Pancreas (tissue), 10 donors: ENCODE measurements around the gene PALLD. TPM values are rescaled to one million over a fixed set of nuclear protein-coding genes. Genes with fewer than 3 reads are reported as not detected.

Experiments
- ATAC-seq, 4 donors: fragments of 200-7000 bp; cut with Tn5 transposase; one replicate each; pipeline versions ENCODE4 v1.8.0 to v1.9.1; 2020; ENCODE audit warnings: mild to moderate bottlenecking in 4 of 4, moderate library complexity in 4 of 4
- DNase-seq, 6 donors: peaks; one replicate each; pipeline ENCODE4 v3.0.0-alpha.2; 2020
- FAIRE-seq: peaks from 2 replicates; lab custom pipeline; 2012; peaks lifted over from hg19 to GRCh38; lab: Jason Lieb, UNC
- H3K27ac ChIP-seq, 4 donors: fragments of 200-600 bp; sonication (generic); 1 replicate in 3 of 4; 2 replicates in 1 of 4; pipeline versions ENCODE4 v1.5.0 to v1.8.0; 2020
- H3K27me3 ChIP-seq, 4 donors: fragments of 200-600 bp; one replicate each; pipeline ENCODE4 v1.8.0; 2021
- H3K36me3 ChIP-seq, 3 donors: fragments of 200-600 bp; sonication (generic) in 1 of 3; one replicate each; pipeline versions ENCODE4 v1.5.0 to v1.8.0; 2020 to 2021
- H3K4me1 ChIP-seq, 3 donors: fragments of 200-600 bp; one replicate each; pipeline ENCODE4 v1.8.0; 2021
- H3K4me3 ChIP-seq, 4 donors: fragments of 200-600 bp; sonication (generic) in 2 of 4; one replicate each; pipeline versions ENCODE4 v1.5.0 to v1.8.0; 2020 to 2021
- H3K9me3 ChIP-seq, 4 donors: fragments of 200-600 bp; one replicate each; pipeline ENCODE4 v1.8.0; 2021
- WGBS, 2 donors: extraction: QIAGEN DNeasy Blood & Tissue Kit; methylation state at CpG; one replicate each; pipeline ENCODE4 v1.1.7; 2013; 5-methylcytosine and 5-hydroxymethylcytosine counted together
- intact Hi-C, 3 donors: fragments of 100-400 bp; cut with DNase I; formaldehyde crosslinking; loops; one replicate each; pipeline versions ENCODE4 v1.11.1 to v1.14.2; 2022
- polyA plus RNA-seq, 2 donors: library from polyadenylated mRNA; stranded (reverse); fragments of 200-250 nt; gene quantifications; one replicate each; pipeline ENCODE4 v1.2.3, GENCODE V29; 2013
- total RNA-seq, 6 donors: library from RNA; stranded (reverse); fragmentation: NEBNext Ultra II Directional in 4 of 6; extraction: Animal tissue kit (Norgen Biotek cat#: 25700) in 4 of 6; gene quantifications; one replicate each; pipeline versions ENCODE4 v1.2.1 to v1.2.4, GENCODE V29; 2021 to 2023
- TF ChIP-seq, protein P1 (sequence below), 4 donors: fragments of 200-600 bp; sonication (generic) in 3 of 4; IDR thresholded peaks; one replicate each; pipeline versions ENCODE4 v1.5.0 to v1.8.0; 2021; ENCODE audit warnings: antibody characterized with exemption in 4 of 4
- donor health status: healthy with polysubstance abuse.
- donor health status: DM: no; HTN: no; CAD: no; lungs with moderate emphysema.
- donor health status: DM: no; HTN: no; CAD: no.
- donor health status: control.
- donor health status: control.
- donor health status: Bipolar disorder and iron deficiency.
- donor health status: DM: yes; HTN: yes; CAD: no.
- donor health status: DM: no; HTN: no; CAD: no.
- donor health status: DM: no; HTN: no; CAD: no.
- donor health status: DM: yes; HTN: yes; CAD: no.

PALLD gene
- total and polyA plus RNA-seq, 8 donors, result 4.4 to 44.2 (median 14.1) TPM

DNA sequence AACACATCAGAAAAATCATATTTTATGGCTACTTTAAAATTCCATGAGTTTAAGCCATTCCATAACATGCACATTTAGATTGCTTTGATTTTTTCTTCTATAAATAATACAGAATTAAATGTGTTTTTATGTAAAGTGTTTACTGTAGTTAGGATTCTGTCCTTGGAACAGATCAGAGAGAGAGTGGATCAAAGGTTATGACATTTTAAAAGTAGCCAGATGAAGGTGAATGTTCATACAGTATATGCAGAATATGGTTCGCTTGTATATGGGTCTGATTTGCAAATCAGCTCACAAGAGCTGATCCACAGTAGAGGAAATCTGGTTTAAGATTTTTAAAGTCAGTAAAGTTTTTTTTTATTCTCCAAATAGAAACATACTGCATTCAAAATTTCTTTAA, 7.2 kb upstream of the PALLD start:
- 91 to 97% methylated on average over 1 of the region's 1 CpG for WGBS, 2 donors
- intact Hi-C loops, result no loop called here
- H3K36me3 ChIP-seq, result no peaks in the 10 kb centered on the region
- H3K27me3 ChIP-seq, result peaks cover 0 to 6% (median 0%) of the 10 kb centered on the region in 4 donors
- TF ChIP-seq, protein P1, sequence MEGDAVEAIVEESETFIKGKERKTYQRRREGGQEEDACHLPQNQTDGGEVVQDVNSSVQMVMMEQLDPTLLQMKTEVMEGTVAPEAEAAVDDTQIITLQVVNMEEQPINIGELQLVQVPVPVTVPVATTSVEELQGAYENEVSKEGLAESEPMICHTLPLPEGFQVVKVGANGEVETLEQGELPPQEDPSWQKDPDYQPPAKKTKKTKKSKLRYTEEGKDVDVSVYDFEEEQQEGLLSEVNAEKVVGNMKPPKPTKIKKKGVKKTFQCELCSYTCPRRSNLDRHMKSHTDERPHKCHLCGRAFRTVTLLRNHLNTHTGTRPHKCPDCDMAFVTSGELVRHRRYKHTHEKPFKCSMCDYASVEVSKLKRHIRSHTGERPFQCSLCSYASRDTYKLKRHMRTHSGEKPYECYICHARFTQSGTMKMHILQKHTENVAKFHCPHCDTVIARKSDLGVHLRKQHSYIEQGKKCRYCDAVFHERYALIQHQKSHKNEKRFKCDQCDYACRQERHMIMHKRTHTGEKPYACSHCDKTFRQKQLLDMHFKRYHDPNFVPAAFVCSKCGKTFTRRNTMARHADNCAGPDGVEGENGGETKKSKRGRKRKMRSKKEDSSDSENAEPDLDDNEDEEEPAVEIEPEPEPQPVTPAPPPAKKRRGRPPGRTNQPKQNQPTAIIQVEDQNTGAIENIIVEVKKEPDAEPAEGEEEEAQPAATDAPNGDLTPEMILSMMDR (IDR thresholded peaks at IDR 0.05), result no peak
- no peak for FAIRE-seq
- H3K9me3 ChIP-seq, result no peaks in the 10 kb centered on the region
- no peak overlapping the region for H3K4me3 ChIP-seq
- H3K4me1 ChIP-seq, result no peaks in the 10 kb centered on the region
- ATAC-seq, result no peak
- no peak overlapping the region for H3K27ac ChIP-seq
- DNase-seq, result no peak

DNA sequence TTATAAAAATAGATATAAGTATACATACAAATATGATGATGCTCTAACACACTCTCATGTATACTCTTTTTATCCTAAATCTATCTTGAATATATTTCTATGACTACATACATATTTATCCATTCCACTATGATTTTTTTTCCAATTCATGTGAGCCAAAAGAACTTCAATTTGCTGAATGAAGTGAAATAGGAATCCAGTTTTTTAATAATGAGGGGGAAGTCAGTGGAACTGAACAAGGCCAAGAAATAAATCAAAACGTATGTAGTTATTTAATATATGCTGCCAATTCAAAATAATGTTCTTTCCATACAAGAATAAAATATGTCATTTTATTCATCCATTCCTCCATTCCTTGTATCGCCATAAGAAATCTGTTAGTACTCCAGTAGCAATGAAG, 6.1 kb upstream of the PALLD start:
- TF ChIP-seq, protein P1 (IDR thresholded peaks at IDR 0.05), result no peak
- no peaks in the 10 kb centered on the region for H3K9me3 ChIP-seq
- H3K4me1 ChIP-seq, result no peaks in the 10 kb centered on the region
- peaks cover 0 to 6% (median 0%) of the 10 kb centered on the region in 4 donors for H3K27me3 ChIP-seq
- no peak for DNase-seq
- no peak for ATAC-seq
- no peak for FAIRE-seq
- H3K4me3 ChIP-seq, result no peak overlapping the region
- 86 to 91% methylated on average over 2 of the region's 2 CpGs for WGBS, 2 donors
- H3K36me3 ChIP-seq, result no peaks in the 10 kb centered on the region
- H3K27ac ChIP-seq, result no peak overlapping the region
- intact Hi-C loops, result no loop called here

DNA sequence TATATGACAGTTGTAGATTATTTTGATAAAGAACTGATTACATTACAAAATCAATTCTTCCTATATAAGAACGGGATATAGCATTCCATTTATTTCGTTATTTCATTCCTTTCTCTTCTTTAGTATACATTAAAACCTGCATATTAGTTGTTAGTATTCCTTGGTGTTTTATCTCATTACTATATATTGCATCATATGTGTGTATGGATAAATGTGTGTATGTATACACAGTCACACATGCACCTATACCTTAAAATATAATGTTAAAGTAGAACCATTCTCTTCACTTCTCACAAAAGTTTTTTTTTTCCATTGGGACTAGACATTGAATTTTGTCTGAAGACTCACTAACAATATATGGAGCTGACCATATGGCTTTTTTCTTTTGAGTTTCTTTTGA, 5.3 kb upstream of the PALLD start:
- Histone ChIP-seq H3K36me3 (no peaks in the 10 kb centered on the region), H3K4me3 (no peak overlapping the region), H3K27ac (no peak overlapping the region), H3K27me3 (peaks cover 0 to 6% (median 0%) of the 10 kb centered on the region in 4 donors), H3K9me3 (no peaks in the 10 kb centered on the region), H3K4me1 (no peaks in the 10 kb centered on the region)
- intact Hi-C loops, result no loop called here
- ATAC-seq, result no peak
- 81 to 84% methylated on average over 2 of the region's 2 CpGs for WGBS, 2 donors
- FAIRE-seq, result no peak
- TF ChIP-seq, protein P1 (IDR thresholded peaks at IDR 0.05), result no peak
- no peak for DNase-seq

DNA sequence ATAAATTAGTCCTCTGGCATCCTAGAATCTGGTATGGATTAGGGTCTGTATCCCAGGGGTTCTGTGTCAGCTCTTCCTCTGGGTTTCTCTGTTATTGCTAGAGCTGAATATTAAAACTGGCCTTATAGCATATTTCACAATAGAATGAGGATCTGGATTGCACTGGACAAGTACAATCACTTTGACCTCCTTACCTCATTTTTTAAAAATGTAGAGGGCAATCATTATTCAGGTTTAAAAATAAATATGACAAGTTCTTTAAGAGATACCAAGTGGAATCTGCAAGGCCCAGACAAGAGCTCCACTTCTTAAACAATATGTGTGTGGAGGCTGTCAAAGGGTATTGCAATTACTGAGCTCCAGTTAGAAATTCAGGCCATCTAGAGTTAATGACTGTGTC, 1.4 kb downstream of the PALLD start:
- DNase-seq, result no peak
- TF ChIP-seq, protein P1 (IDR thresholded peaks at IDR 0.05), result no peak
- H3K27ac ChIP-seq, result no peak overlapping the region
- no peak overlapping the region for H3K4me3 ChIP-seq
- H3K27me3 ChIP-seq, result no peaks in the 10 kb centered on the region
- no peaks in the 10 kb centered on the region for H3K9me3 ChIP-seq
- FAIRE-seq, result no peak
- no peaks in the 10 kb centered on the region for H3K36me3 ChIP-seq
- intact Hi-C loops, result no loop called here
- ATAC-seq, result no peak
- H3K4me1 ChIP-seq, result peaks cover 0 to 8% (median 4%) of the 10 kb centered on the region in 3 donors

DNA sequence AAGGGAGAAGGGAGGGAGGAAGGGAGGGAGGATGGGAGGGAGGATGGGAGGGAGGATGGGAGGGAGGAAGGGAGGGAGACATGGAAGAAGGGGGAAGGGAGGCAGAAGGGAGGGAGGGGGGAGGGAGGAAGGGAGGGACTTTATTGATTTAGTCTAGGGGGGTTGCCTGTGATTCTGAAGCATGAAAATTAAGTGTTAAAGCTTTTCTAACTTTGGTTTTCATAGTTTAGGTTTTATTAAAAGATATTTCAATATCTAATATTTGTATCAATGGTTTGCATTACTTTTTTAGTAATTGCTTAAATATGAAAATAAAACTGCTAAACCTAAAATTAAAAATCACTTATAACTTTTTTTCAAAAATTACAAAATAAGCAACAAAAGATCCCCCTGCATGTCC, 2.4 kb downstream of the PALLD start:
- Histone ChIP-seq H3K9me3 (no peaks in the 10 kb centered on the region), H3K27me3 (no peaks in the 10 kb centered on the region), H3K27ac (no peak overlapping the region), H3K4me1 (peaks cover 0 to 8% (median 4%) of the 10 kb centered on the region in 3 donors), H3K4me3 (no peak overlapping the region), H3K36me3 (no peaks in the 10 kb centered on the region)
- no peak for FAIRE-seq
- no peak for ATAC-seq
- intact Hi-C loops, result no loop called here
- no peak for DNase-seq
- TF ChIP-seq, protein P1 (IDR thresholded peaks at IDR 0.05), result no peak
